GM21360 (cell line): Measurements from ENCODE around the gene THBS3.
A peak's percentile ranks its signal among the peaks of the same experiment; 100 is the strongest.
"Not testable (repeated sequence)": the region's sequence is repeated elsewhere in the genome, so short reads cannot be mapped to it uniquely, and the experiment has no call there.

Experiments
- ATAC-seq: cut with Tn5 transposase; IDR thresholded peaks from one replicate; pipeline ENCODE4 v1.9.1; 2021; ENCODE audit warnings: mild to moderate bottlenecking, moderate library complexity; ENCODE audit not compliant: unreplicated experiment

THBS3 gene

GRCh38 chr1:155175281-155175926 lies 32.3 kb downstream of the THBS3 start:
- no peak for ATAC-seq

- no peak for ATAC-seq
Observed at GRCh38 chr1:155174324-155175280, 33.1 kb downstream of the THBS3 start.

GRCh38 chr1:155173478-155174323 lies 34.0 kb downstream of the THBS3 start, which contains the start of gene TRIM46:
Gene TRIM46, plus strand, starts transcription at chr1:155173849. Its CDS starts 118 bp downstream, at chr1:155173967.
- no peak for ATAC-seq

GRCh38 chr1:155172732-155173477 lies 34.8 kb downstream of the THBS3 start, which contains the start of gene KRTCAP2:
Gene KRTCAP2, minus strand, starts transcription at chr1:155173304. Its CDS starts 80 bp downstream, at chr1:155173224.
- peak; percentile 59 for ATAC-seq

GRCh38 chr1:155171836-155172731 lies 35.6 kb downstream of the THBS3 start:
- no peak for ATAC-seq

- ATAC-seq = no peak
Observed at GRCh38 chr1:155170806-155171205, 36.9 kb downstream of the THBS3 start.

- ATAC-seq = no peak
Observed at GRCh38 chr1:155170101-155170785, 37.5 kb downstream of the THBS3 start.

- no peak for ATAC-seq
Observed at GRCh38 chr1:155169541-155169940, 38.2 kb downstream of the THBS3 start.

- no peak for ATAC-seq
Observed at GRCh38 chr1:155168456-155169210, 39.1 kb downstream of the THBS3 start.

GRCh38 chr1:155168105-155168445 lies 39.6 kb downstream of the THBS3 start:
- not testable (repeated sequence) for ATAC-seq

- no peak for ATAC-seq
Observed at GRCh38 chr1:155167166-155168104, 40.3 kb downstream of the THBS3 start.

- ATAC-seq = no peak
Observed at GRCh38 chr1:155166471-155167165, 41.1 kb downstream of the THBS3 start.

GRCh38 chr1:155166051-155166470 lies 41.6 kb downstream of the THBS3 start:
- no peak for ATAC-seq

GRCh38 chr1:155164625-155165024 lies 43.1 kb downstream of the THBS3 start:
- ATAC-seq = not testable (repeated sequence)

GRCh38 chr1:155163785-155164184 lies 43.9 kb downstream of the THBS3 start:
- not testable (repeated sequence) for ATAC-seq

- not testable (repeated sequence) for ATAC-seq
Observed at GRCh38 chr1:155162631-155163030, 45.1 kb downstream of the THBS3 start.
